GM12873 (cell line): ENCODE data around the gene TWIST1.

Source experiments
- TF ChIP-seq, protein P1 (sequence below): IDR thresholded peaks from 2 replicates; pipeline ENCODE4 v1.5.1; 2012; ENCODE audit warnings: low read depth, mild to moderate bottlenecking, moderate library complexity, low read length, control low read depth; ENCODE audit not compliant: insufficient read depth; ENCODE audit errors: missing control alignments

Gene TWIST1

GRCh38 chr7:19099924-19100323 lies 17.5 kb downstream of the TWIST1 start:
- TF ChIP-seq, protein P1, sequence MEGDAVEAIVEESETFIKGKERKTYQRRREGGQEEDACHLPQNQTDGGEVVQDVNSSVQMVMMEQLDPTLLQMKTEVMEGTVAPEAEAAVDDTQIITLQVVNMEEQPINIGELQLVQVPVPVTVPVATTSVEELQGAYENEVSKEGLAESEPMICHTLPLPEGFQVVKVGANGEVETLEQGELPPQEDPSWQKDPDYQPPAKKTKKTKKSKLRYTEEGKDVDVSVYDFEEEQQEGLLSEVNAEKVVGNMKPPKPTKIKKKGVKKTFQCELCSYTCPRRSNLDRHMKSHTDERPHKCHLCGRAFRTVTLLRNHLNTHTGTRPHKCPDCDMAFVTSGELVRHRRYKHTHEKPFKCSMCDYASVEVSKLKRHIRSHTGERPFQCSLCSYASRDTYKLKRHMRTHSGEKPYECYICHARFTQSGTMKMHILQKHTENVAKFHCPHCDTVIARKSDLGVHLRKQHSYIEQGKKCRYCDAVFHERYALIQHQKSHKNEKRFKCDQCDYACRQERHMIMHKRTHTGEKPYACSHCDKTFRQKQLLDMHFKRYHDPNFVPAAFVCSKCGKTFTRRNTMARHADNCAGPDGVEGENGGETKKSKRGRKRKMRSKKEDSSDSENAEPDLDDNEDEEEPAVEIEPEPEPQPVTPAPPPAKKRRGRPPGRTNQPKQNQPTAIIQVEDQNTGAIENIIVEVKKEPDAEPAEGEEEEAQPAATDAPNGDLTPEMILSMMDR: no peak

DNA sequence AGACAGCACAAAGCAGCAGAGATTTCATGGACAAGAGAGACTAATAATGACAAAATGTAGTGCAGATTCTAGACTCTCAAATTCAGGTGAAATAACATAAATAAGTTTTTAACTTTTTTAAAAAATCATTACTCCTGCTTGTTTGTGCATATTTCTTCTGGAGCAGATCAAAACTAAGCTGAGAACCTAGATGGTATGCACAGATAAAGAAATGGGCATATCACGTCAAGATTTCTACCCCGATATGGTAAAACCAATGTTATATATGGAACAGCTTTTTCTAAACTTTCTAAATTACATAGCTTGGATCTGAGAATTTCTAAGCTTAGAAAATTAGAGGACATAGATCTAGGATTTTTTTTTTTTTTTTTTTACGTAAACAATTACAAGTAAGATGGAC lies 18.2 kb downstream of the TWIST1 start:
- TF ChIP-seq, protein P1: no peak

DNA sequence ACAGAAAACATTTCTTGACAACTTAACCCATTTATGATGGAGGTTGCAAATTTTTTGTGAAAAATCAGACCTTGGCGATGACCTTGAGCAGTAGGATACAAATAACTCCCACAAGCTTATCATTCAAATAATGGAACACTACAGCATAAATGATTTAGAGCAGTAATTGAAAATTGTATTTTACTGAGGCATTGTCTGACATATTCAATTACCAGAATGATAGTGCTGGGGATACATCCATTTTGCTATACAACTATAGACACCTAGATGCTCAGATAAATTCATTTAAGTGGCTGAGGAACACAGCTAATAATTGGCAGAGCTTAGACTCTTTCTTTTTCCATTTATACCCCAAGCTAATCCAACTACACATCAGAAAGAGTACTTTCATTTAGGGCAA lies 18.9 kb downstream of the TWIST1 start:
- TF ChIP-seq, protein P1: no peak

GRCh38 chr7:19097165-19098055 lies 20.0 kb downstream of the TWIST1 start:
- TF ChIP-seq, protein P1: no peak

DNA sequence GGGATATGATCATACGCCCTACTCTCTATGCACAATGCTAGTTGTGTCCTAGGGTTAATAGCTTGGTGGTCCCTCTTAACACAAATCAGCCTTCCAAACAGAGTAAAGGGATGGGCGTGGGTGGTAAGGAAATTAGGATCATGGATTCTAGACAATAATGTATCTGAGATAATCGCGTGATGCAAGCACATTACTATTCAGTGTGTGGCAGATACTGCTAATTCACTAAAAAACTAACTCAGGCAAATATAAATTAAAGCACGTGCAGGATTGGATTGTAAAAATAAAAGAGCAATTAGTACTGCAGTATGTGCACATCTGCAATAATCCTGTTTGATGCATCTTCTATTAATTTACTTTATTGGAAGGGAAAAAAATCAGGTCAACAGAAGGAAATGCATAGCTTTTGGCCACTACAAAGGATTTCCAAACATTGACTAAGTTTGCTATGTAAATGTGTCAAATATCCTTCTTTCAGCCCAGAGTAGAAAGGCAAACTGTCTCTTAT lies 22.0 kb downstream of the TWIST1 start:
- TF ChIP-seq, protein P1: no peak

GRCh38 chr7:19094598-19095352 lies 22.7 kb downstream of the TWIST1 start:
- TF ChIP-seq, protein P1: no peak

GRCh38 chr7:19094138-19094537 lies 23.3 kb downstream of the TWIST1 start:
- TF ChIP-seq, protein P1: no peak
